ENCODE data around the gene MACF1.

MACF1 gene

GRCh38 chr1:39409055-39409816, 204.7 kb downstream of the MACF1 start:
- peak; percentile 29 for DNase-seq (ENCODE audit: extremely low spot score)
- no peak for TF ChIP-seq LEF1 (IDR thresholded peaks at IDR 0.05; ENCODE audit: borderline replicate concordance)
- no peak for TF ChIP-seq SUZ12 (IDR thresholded peaks at IDR 0.05)
- no peak for TF ChIP-seq FOXA1 (IDR thresholded peaks at IDR 0.05)
- TF ChIP-seq NFRKB (IDR thresholded peaks at IDR 0.05), result no peak
- no peak for TF ChIP-seq TARDBP (IDR thresholded peaks at IDR 0.05)
- TF ChIP-seq FOXM1 (IDR thresholded peaks at IDR 0.05; ENCODE audit: borderline replicate concordance), result no peak
- no peak for TF ChIP-seq L3MBTL2 (conservative IDR thresholded peaks at IDR 0.05)
- TF ChIP-seq FOXK2 (IDR thresholded peaks at IDR 0.05), result no peak
- no peak for TF ChIP-seq SP1 (IDR thresholded peaks at IDR 0.05)
- no peak for TF ChIP-seq BHLHE40 (IDR thresholded peaks at IDR 0.05; ENCODE audit: borderline replicate concordance)
- TF ChIP-seq ARNT (IDR thresholded peaks at IDR 0.05), result no peak
- POLR2A ChIA-PET, result interaction anchor here (0.6 to 2.5 kb wide), 8 partner anchors 11 to 204 kb away, joined by 3 to 8 read pairs (median 4); partner anchors contain the start of gene MACF1
- CTCF ChIA-PET, result interaction anchor here (0.8 to 2.6 kb wide), 7 partner anchors 15 to 310 kb away, joined by 3 to 11 read pairs (median 3); no protein-coding TSS in a partner anchor

DNA sequence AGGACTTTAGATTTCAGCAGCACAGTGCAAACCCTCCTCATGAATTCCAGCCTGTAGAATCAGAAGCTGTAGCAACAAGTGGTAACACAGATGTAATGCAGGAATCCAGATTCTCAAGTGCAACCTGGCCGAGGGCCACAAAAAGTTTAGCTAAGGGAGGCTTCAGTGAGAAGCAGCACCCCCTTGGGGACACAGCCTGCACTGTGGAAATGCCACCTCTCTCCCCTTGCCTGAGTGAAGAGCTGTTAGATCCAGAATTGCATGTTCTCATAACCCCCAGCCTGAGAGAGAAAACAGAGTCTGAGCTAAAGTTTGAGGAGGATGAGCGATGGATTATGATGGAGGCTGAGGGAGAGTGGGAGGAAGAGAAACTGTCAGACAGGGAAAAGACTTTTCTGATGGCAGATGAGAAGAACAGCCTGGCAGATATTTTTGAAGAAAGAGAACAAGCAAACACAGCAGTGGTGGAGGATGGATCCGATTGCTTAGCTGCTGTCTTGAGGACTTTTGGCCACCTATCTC, 206.5 kb downstream of the MACF1 start:
- DNase-seq (ENCODE audit: extremely low spot score), result peak; percentile 63
- CTCF ChIA-PET, result interaction anchor here (0.6 to 2.6 kb wide), 19 partner anchors 8 to 313 kb away, joined by 3 to 12 read pairs (median 4); no protein-coding TSS in a partner anchor
- POLR2A ChIA-PET, result interaction anchor here (0.9 to 2.1 kb wide), 6 partner anchors 14 to 305 kb away, joined by 3 to 7 read pairs (median 4); no protein-coding TSS in a partner anchor
- no peak for TF ChIP-seq NFRKB (IDR thresholded peaks at IDR 0.05)
- TF ChIP-seq BHLHE40 (IDR thresholded peaks at IDR 0.05; ENCODE audit: borderline replicate concordance), result no peak
- no peak for TF ChIP-seq SUZ12 (IDR thresholded peaks at IDR 0.05)
- no peak for TF ChIP-seq LEF1 (IDR thresholded peaks at IDR 0.05; ENCODE audit: borderline replicate concordance)
- no peak for TF ChIP-seq FOXM1 (IDR thresholded peaks at IDR 0.05; ENCODE audit: borderline replicate concordance)
- no peak for TF ChIP-seq FOXA1 (IDR thresholded peaks at IDR 0.05)
- no peak for TF ChIP-seq TARDBP (IDR thresholded peaks at IDR 0.05)
- no peak for TF ChIP-seq L3MBTL2 (conservative IDR thresholded peaks at IDR 0.05)
- no peak for TF ChIP-seq SP1 (IDR thresholded peaks at IDR 0.05)
- no peak for TF ChIP-seq ARNT (IDR thresholded peaks at IDR 0.05)
- no peak for TF ChIP-seq ZNF384 (IDR thresholded peaks at IDR 0.05)
- TF ChIP-seq, protein P1, sequence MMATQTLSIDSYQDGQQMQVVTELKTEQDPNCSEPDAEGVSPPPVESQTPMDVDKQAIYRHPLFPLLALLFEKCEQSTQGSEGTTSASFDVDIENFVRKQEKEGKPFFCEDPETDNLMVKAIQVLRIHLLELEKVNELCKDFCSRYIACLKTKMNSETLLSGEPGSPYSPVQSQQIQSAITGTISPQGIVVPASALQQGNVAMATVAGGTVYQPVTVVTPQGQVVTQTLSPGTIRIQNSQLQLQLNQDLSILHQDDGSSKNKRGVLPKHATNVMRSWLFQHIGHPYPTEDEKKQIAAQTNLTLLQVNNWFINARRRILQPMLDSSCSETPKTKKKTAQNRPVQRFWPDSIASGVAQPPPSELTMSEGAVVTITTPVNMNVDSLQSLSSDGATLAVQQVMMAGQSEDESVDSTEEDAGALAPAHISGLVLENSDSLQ (IDR thresholded peaks at IDR 0.05), result no peak
- no peak for TF ChIP-seq HDGF (IDR thresholded peaks at IDR 0.05; ENCODE audit: borderline replicate concordance)
- TF ChIP-seq CTBP1 (IDR thresholded peaks at IDR 0.05; ENCODE audit: borderline replicate concordance), result no peak
- TF ChIP-seq FOXK2 (IDR thresholded peaks at IDR 0.05), result no peak
- no peak for TF ChIP-seq ELF4 (IDR thresholded peaks at IDR 0.05)

GRCh38 chr1:39411526-39412478, 207.3 kb downstream of the MACF1 start:
- ChIA-PET CTCF (interaction anchor here (0.6 to 2.6 kb wide), 18 partner anchors 7 to 313 kb away, joined by 3 to 12 read pairs (median 4); no protein-coding TSS in a partner anchor), POLR2A (interaction anchor here (0.9 to 2.1 kb wide), 5 partner anchors 13 to 144 kb away, joined by 3 to 7 read pairs (median 6); no protein-coding TSS in a partner anchor)
- TF ChIP-seq ARNT (IDR thresholded peaks at IDR 0.05) (no peak), BHLHE40 (IDR thresholded peaks at IDR 0.05; ENCODE audit: borderline replicate concordance) (no peak), CTBP1 (IDR thresholded peaks at IDR 0.05; ENCODE audit: borderline replicate concordance) (no peak), ZNF384 (IDR thresholded peaks at IDR 0.05) (no peak), ELF4 (IDR thresholded peaks at IDR 0.05) (no peak), HDGF (IDR thresholded peaks at IDR 0.05; ENCODE audit: borderline replicate concordance) (no peak), SP1 (IDR thresholded peaks at IDR 0.05) (no peak), TARDBP (IDR thresholded peaks at IDR 0.05) (no peak), FOXM1 (IDR thresholded peaks at IDR 0.05; ENCODE audit: borderline replicate concordance) (no peak), FOXA1 (IDR thresholded peaks at IDR 0.05) (no peak), FOXK2 (IDR thresholded peaks at IDR 0.05) (no peak), L3MBTL2 (conservative IDR thresholded peaks at IDR 0.05) (no peak), LEF1 (IDR thresholded peaks at IDR 0.05; ENCODE audit: borderline replicate concordance) (no peak)
- no peak for DNase-seq (ENCODE audit: extremely low spot score)

DNA sequence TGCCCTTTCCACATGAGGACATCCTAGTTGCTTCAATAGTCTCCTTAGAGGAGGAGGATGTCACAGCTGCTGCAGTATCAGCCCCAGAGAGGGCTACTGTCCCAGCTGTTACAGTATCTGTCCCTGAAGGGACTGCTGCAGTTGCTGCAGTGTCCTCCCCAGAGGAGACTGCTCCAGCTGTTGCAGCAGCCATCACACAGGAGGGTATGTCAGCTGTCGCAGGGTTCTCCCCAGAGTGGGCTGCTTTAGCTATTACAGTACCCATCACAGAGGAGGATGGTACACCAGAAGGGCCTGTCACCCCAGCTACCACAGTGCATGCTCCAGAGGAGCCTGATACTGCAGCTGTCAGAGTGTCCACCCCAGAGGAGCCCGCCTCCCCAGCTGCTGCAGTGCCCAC, 208.4 kb downstream of the MACF1 start:
- POLR2A ChIA-PET, result no interaction called here
- TF ChIP-seq FOXK2 (IDR thresholded peaks at IDR 0.05), result no peak
- TF ChIP-seq TARDBP (IDR thresholded peaks at IDR 0.05), result no peak
- no peak for TF ChIP-seq SP1 (IDR thresholded peaks at IDR 0.05)
- TF ChIP-seq SUZ12 (IDR thresholded peaks at IDR 0.05), result no peak
- no peak for TF ChIP-seq ARNT (IDR thresholded peaks at IDR 0.05)
- TF ChIP-seq NFRKB (IDR thresholded peaks at IDR 0.05), result no peak
- no peak for TF ChIP-seq L3MBTL2 (conservative IDR thresholded peaks at IDR 0.05)
- TF ChIP-seq LEF1 (IDR thresholded peaks at IDR 0.05; ENCODE audit: borderline replicate concordance), result no peak
- TF ChIP-seq FOXM1 (IDR thresholded peaks at IDR 0.05; ENCODE audit: borderline replicate concordance), result no peak
- TF ChIP-seq BHLHE40 (IDR thresholded peaks at IDR 0.05; ENCODE audit: borderline replicate concordance), result no peak
- no peak for TF ChIP-seq ELF4 (IDR thresholded peaks at IDR 0.05)
- TF ChIP-seq ZNF384 (IDR thresholded peaks at IDR 0.05), result no peak
- TF ChIP-seq HDGF (IDR thresholded peaks at IDR 0.05; ENCODE audit: borderline replicate concordance), result no peak
- no peak for TF ChIP-seq FOXA1 (IDR thresholded peaks at IDR 0.05)
- TF ChIP-seq CTBP1 (IDR thresholded peaks at IDR 0.05; ENCODE audit: borderline replicate concordance), result no peak
- TF ChIP-seq, protein P1 (IDR thresholded peaks at IDR 0.05), result no peak
- no peak for DNase-seq (ENCODE audit: extremely low spot score)
- CTCF ChIA-PET, result interaction anchor here (2.5 kb wide), 1 partner anchor 14 kb away, joined by 10 read pairs; no protein-coding TSS in a partner anchor

Measured in HEK293T (cell line).